ENCODE measurements around the gene CFLAR. TPM values are rescaled to one million over a fixed set of nuclear protein-coding genes. Genes with fewer than 3 reads are reported as not detected.

CFLAR gene
- total RNA-seq, 1 experiment from 2014 or later: 21.5 TPM

- no peak for TF ChIP-seq STAT6 (CRISPR knock-in tag; conservative IDR thresholded peaks at IDR 0.05; ENCODE audit: low read depth)
- TF ChIP-seq ZNF121 (CRISPR knock-in tag; IDR thresholded peaks at IDR 0.05): no peak
- TF ChIP-seq ERG (CRISPR knock-in tag; IDR thresholded peaks at IDR 0.05): no peak
- TF ChIP-seq, protein P1, sequence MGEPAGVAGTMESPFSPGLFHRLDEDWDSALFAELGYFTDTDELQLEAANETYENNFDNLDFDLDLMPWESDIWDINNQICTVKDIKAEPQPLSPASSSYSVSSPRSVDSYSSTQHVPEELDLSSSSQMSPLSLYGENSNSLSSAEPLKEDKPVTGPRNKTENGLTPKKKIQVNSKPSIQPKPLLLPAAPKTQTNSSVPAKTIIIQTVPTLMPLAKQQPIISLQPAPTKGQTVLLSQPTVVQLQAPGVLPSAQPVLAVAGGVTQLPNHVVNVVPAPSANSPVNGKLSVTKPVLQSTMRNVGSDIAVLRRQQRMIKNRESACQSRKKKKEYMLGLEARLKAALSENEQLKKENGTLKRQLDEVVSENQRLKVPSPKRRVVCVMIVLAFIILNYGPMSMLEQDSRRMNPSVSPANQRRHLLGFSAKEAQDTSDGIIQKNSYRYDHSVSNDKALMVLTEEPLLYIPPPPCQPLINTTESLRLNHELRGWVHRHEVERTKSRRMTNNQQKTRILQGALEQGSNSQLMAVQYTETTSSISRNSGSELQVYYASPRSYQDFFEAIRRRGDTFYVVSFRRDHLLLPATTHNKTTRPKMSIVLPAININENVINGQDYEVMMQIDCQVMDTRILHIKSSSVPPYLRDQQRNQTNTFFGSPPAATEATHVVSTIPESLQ (CRISPR knock-in tag; IDR thresholded peaks at IDR 0.05): no peak
- no peak for TF ChIP-seq ZNF263 (CRISPR knock-in tag; IDR thresholded peaks at IDR 0.05; ENCODE audit: low read depth)
- no peak for TF ChIP-seq ELF4 (CRISPR knock-in tag; IDR thresholded peaks at IDR 0.05; ENCODE audit: low read depth)
- TF ChIP-seq SMAD4 (CRISPR knock-in tag; IDR thresholded peaks at IDR 0.05): no peak
Observed at GRCh38 chr2:201122276-201122675, 6.3 kb downstream of the CFLAR start (continued).

DNA sequence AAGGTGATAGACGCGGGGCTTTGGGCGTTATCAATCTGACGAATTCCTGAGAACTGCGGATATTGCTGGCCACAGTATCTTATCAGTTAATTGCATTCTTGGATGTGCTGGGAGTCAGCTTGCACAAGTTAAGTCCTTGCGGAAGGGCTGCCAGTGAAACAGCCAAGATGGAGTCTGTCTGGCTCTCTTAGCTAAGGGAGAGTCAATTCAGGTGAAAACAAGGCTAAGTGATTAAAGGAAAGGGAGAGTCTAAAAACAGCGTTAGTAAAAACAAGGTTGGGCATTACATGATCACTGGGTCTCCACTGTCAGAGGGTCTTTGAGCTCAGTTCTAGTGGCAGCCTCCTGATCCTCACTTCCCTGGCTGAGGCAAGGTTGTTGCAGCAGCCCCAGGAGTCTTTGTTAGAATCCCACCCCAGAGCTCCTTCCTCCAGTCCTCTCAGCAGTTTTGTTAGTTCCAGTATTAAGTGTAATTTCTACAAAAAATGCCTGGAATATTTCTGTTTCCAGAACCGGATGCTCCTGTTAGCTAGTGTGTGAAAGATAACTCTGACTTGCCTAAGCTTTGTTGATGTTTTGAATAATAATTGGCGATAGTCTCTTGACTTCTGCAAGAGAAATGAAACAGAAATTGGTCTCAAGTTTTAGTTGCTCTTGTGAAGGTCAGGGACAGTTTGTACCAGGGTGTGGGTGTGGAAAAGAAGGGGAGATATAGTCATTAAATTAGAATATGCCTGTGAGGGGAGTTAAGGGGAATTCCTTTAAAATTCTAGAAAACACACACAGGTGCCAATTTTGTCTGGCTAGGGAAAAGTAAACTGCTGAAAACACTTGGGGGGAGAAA lies 10.6 kb downstream of the CFLAR start:
- peak; percentile 83 for TF ChIP-seq GRHL2 (CRISPR knock-in tag; IDR thresholded peaks at IDR 0.05; ENCODE audit: insufficient replicate concordance, severe bottlenecking)
- TF ChIP-seq TP53 (CRISPR knock-in tag; IDR thresholded peaks at IDR 0.05): no peak
- Mint-ChIP-seq H3K9me3 (no peaks in the 10 kb centered on the region), H3K4me1 (peaks cover 58% of the 10 kb centered on the region), H3K27ac (peak overlapping the region; percentile 80; the same call in 1 of the 2 replicates), H3K36me3 (no peaks in the 10 kb centered on the region), H3K4me3 (no peak overlapping the region), H3K27me3 (ENCODE audit: low read depth) (no peaks in the 10 kb centered on the region)
- ATAC-seq (no peak), DNase-seq (ENCODE audit: low spot score) (no peak)
- ChIA-PET CTCF (interaction anchor here (0.9 to 1.1 kb wide), 4 partner anchors 56 to 225 kb away, joined by 3 read pairs; partner anchors contain the start of gene CASP10), POLR2A (interaction anchor here (1.4 kb wide), 1 partner anchor 8 kb away, joined by 3 read pairs; no protein-coding TSS in a partner anchor)

GRCh38 chr2:201127152-201127511 lies 11.2 kb downstream of the CFLAR start:
- Mint-ChIP-seq H3K27me3 (ENCODE audit: low read depth) (no peaks in the 10 kb centered on the region), H3K36me3 (no peaks in the 10 kb centered on the region), H3K4me3 (no peak overlapping the region), H3K27ac (no peak overlapping the region; the same call in 1 of the 2 replicates), H3K4me1 (peaks cover 63% of the 10 kb centered on the region), H3K9me3 (no peaks in the 10 kb centered on the region)
- POLR2A ChIA-PET: interaction anchor here (1.4 kb wide), 1 partner anchor 9 kb away, joined by 3 read pairs; no protein-coding TSS in a partner anchor
- DNase-seq (ENCODE audit: low spot score) (no peak), ATAC-seq (no peak)
- no peak for TF ChIP-seq ZNF138 (CRISPR knock-in tag; conservative IDR thresholded peaks at IDR 0.05)
- TF ChIP-seq, protein P2, sequence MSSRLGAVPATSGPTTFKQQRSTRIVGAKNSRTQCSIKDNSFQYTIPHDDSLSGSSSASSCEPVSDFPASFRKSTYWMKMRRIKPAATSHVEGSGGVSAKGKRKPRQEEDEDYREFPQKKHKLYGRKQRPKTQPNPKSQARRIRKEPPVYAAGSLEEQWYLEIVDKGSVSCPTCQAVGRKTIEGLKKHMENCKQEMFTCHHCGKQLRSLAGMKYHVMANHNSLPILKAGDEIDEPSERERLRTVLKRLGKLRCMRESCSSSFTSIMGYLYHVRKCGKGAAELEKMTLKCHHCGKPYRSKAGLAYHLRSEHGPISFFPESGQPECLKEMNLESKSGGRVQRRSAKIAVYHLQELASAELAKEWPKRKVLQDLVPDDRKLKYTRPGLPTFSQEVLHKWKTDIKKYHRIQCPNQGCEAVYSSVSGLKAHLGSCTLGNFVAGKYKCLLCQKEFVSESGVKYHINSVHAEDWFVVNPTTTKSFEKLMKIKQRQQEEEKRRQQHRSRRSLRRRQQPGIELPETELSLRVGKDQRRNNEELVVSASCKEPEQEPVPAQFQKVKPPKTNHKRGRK (CRISPR knock-in tag; IDR thresholded peaks at IDR 0.05; ENCODE audit: borderline replicate concordance): no peak
- no peak for TF ChIP-seq RELA (CRISPR knock-in tag; IDR thresholded peaks at IDR 0.05; ENCODE audit: borderline replicate concordance)
- no peak for TF ChIP-seq PRRX2 (CRISPR knock-in tag; IDR thresholded peaks at IDR 0.05)
- TF ChIP-seq, protein P3, sequence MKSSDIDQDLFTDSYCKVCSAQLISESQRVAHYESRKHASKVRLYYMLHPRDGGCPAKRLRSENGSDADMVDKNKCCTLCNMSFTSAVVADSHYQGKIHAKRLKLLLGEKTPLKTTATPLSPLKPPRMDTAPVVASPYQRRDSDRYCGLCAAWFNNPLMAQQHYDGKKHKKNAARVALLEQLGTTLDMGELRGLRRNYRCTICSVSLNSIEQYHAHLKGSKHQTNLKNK (CRISPR knock-in tag; IDR thresholded peaks at IDR 0.05): no peak
- no peak for TF ChIP-seq MLX (CRISPR knock-in tag; IDR thresholded peaks at IDR 0.05)
- TF ChIP-seq OVOL2 (CRISPR knock-in tag; IDR thresholded peaks at IDR 0.05; ENCODE audit: borderline replicate concordance): no peak
- CTCF ChIA-PET: interaction anchor here (0.9 kb wide), 1 partner anchor 56 kb away, joined by 3 read pairs; no protein-coding TSS in a partner anchor

All from WTC11 (cell line).